A549 (cell line): ENCODE results near the gene ABCA3. TPM values are rescaled to one million over a fixed set of nuclear protein-coding genes. Genes with fewer than 3 reads are reported as not detected.
"Not testable (repeated sequence)": the region's sequence is repeated elsewhere in the genome, so short reads cannot be mapped to it uniquely, and the experiment has no call there.

Experiments used
- ATAC-seq, 2 experiments: fragments of 200-7000 bp in 1 of 2; fragments of >200 bp in 1 of 2; cut with Nextera tagmentation in 1 of 2; cut with Tn5 transposase in 1 of 2; 3 replicates each; pipeline versions ENCODE4 v1.8.0 to v1.9.1; 2018 to 2020; ENCODE audit warnings: mild to moderate bottlenecking in 1 of 2, moderate library complexity in 1 of 2
- CTCF ChIA-PET: fragments of 300-600 bp; sonication (Branson Sonifier 250); formaldehyde crosslinking; extraction: SDS; loops from one replicate; lab custom pipeline; 2021; ENCODE audit warnings: antibody characterized with exemption, inconsistent platforms; lab: Yijun Ruan, JAX
- POLR2A ChIA-PET: fragments of 350-600 bp; formaldehyde crosslinking; extraction: SDS; loops from one replicate; lab custom pipeline; 2021; ENCODE audit warnings: antibody characterized with exemption, inconsistent platforms; lab: Yijun Ruan, JAX
- DNase-seq, 2 experiments: peaks; one replicate each; pipeline versions ENCODE4 v3.0.0 to v3.0.0-alpha.2; 2011 to 2016; ENCODE audit warnings: low read depth in 1 of 2, low spot score in 1 of 2
- FAIRE-seq: peaks from 2 replicates; lab custom pipeline; 2011; peaks lifted over from hg19 to GRCh38; lab: Jason Lieb, UNC
- H3K27ac ChIP-seq, 2 experiments: fragments of >200 bp; sonication (Bioruptor Twin); formaldehyde crosslinking; 3 replicates each; pipeline ENCODE4 v1.5.1; 2016 to 2017
- H3K4me1 ChIP-seq: fragments of >200 bp; sonication (Bioruptor Twin); formaldehyde crosslinking; 3 replicates; pipeline ENCODE4 v1.6.1; 2016
- H3K4me2 ChIP-seq: fragments of >200 bp; sonication (Bioruptor Twin); formaldehyde crosslinking; 3 replicates; pipeline ENCODE4 v1.6.1; 2016
- H3K4me3 ChIP-seq: fragments of >200 bp; sonication (Bioruptor Twin); formaldehyde crosslinking; 3 replicates; pipeline ENCODE4 v1.5.1; 2016
- H3K9me3 ChIP-seq: fragments of >200 bp; sonication (Bioruptor Twin); formaldehyde crosslinking; 3 replicates; pipeline ENCODE4 v1.6.1; 2016
- BCL3 ChIP-seq: fragments of >200 bp; sonication (Bioruptor Twin); formaldehyde crosslinking; IDR thresholded peaks from 3 replicates; pipeline ENCODE4 v1.6.1; 2016
- CBX8 ChIP-seq: fragments of 200-600 bp; sonication (generic); IDR thresholded peaks from 2 replicates; pipeline ENCODE4 v1.6.1; 2016
- CEBPB ChIP-seq, 2 experiments: fragments of >200 bp in 1 of 2; sonication (Bioruptor Twin) in 1 of 2; formaldehyde crosslinking in 1 of 2; IDR thresholded peaks; 2 replicates each; pipeline ENCODE4 v1.6.1; 2012 to 2016
- CHD2 ChIP-seq: fragments of 150-350 bp; IDR thresholded peaks from 2 replicates; pipeline ENCODE4 v1.6.1; 2014; ENCODE audit warnings: low read length; ENCODE audit not compliant: partially characterized antibody
- E2F6 ChIP-seq: IDR thresholded peaks from 2 replicates; pipeline ENCODE4 v1.6.1; 2012; ENCODE audit warnings: low read depth, borderline replicate concordance
- ELK1 ChIP-seq: fragments of 150-350 bp; IDR thresholded peaks from 2 replicates; pipeline ENCODE4 v1.6.1; 2014; ENCODE audit warnings: low read depth, mild to moderate bottlenecking, low read length
- FOSB ChIP-seq: fragments of 250-450 bp; sonication (Bioruptor Pico); IDR thresholded peaks from 2 replicates; pipeline ENCODE4 v1.5.0; 2020; ENCODE audit warnings: mild to moderate bottlenecking, moderate library complexity
- GATA3 ChIP-seq: IDR thresholded peaks from 2 replicates; pipeline ENCODE4 v1.6.1; 2012; ENCODE audit warnings: borderline replicate concordance
- HDAC2 ChIP-seq: fragments of 200-600 bp; sonication (generic); IDR thresholded peaks from 2 replicates; pipeline ENCODE4 v1.6.1; 2016
- HES2 ChIP-seq: fragments of >200 bp; sonication (Bioruptor Twin); formaldehyde crosslinking; IDR thresholded peaks from 2 replicates; pipeline ENCODE4 v1.6.1; 2016
- HEYL ChIP-seq: fragments of 250-450 bp; sonication (Bioruptor Pico); IDR thresholded peaks from 2 replicates; pipeline ENCODE4 v1.8.0; 2021; ENCODE audit warnings: mild to moderate bottlenecking, moderate library complexity
- HMGXB4 ChIP-seq: fragments of 250-450 bp; sonication (Bioruptor Pico); IDR thresholded peaks from 2 replicates; pipeline ENCODE4 v1.5.0; 2021; ENCODE audit warnings: mild to moderate bottlenecking, moderate library complexity, borderline replicate concordance
- HOXB5 ChIP-seq: fragments of 250-450 bp; sonication (Bioruptor Pico); IDR thresholded peaks from 2 replicates; pipeline ENCODE4 v1.5.0; 2020; ENCODE audit warnings: mild to moderate bottlenecking, moderate library complexity
- JUN ChIP-seq, 2 experiments: fragments of >200 bp; sonication (Bioruptor Twin); formaldehyde crosslinking; IDR thresholded peaks; 2 replicates in 1 of 2; 3 replicates in 1 of 2; pipeline ENCODE4 v1.6.1; 2016 to 2017
- JUNB ChIP-seq: fragments of >200 bp; sonication (Bioruptor Twin); formaldehyde crosslinking; IDR thresholded peaks from 2 replicates; pipeline ENCODE4 v1.6.1; 2016
- KDM5A ChIP-seq: fragments of 200-600 bp; sonication (generic); IDR thresholded peaks from 2 replicates; pipeline ENCODE4 v1.6.1; 2016; ENCODE audit warnings: antibody characterized with exemption, mild to moderate bottlenecking
- MYC ChIP-seq: IDR thresholded peaks from 2 replicates; pipeline ENCODE4 v1.6.1; 2012; ENCODE audit warnings: mild to moderate bottlenecking, inconsistent platforms, low read length, improper control_type of control experiment, borderline replicate concordance
- NPAS2 ChIP-seq: fragments of 250-450 bp; sonication (Bioruptor Pico); IDR thresholded peaks from 2 replicates; pipeline ENCODE4 v1.8.0; 2022; ENCODE audit warnings: mild to moderate bottlenecking, moderate library complexity, borderline replicate concordance
- PBX3 ChIP-seq: IDR thresholded peaks from 2 replicates; pipeline ENCODE4 v1.6.1; 2012
- PHF8 ChIP-seq: fragments of 200-600 bp; sonication (generic); IDR thresholded peaks from 2 replicates; pipeline ENCODE4 v1.6.1; 2016; ENCODE audit warnings: low read depth, mild to moderate bottlenecking, antibody characterized with exemption, moderate library complexity, borderline replicate concordance
- POLR2A ChIP-seq: IDR thresholded peaks from 2 replicates; pipeline ENCODE4 v1.6.1; 2012; ENCODE audit warnings: mild to moderate bottlenecking, low read length
- POLR2AphosphoS2 ChIP-seq: conservative IDR thresholded peaks from 2 replicates; pipeline ENCODE4 v1.6.1; 2012; ENCODE audit warnings: low read length, improper control_type of control experiment, inconsistent platforms
- RARB ChIP-seq: fragments of 250-450 bp; sonication (Bioruptor Pico); IDR thresholded peaks from 2 replicates; pipeline ENCODE4 v1.8.0; 2021; ENCODE audit warnings: mild to moderate bottlenecking, moderate library complexity
- RFX5 ChIP-seq: fragments of 450-650 bp; IDR thresholded peaks from 2 replicates; pipeline ENCODE4 v1.7.1; 2014; ENCODE audit warnings: antibody characterized with exemption, mild to moderate bottlenecking, moderate library complexity
- RNF2 ChIP-seq: fragments of 200-600 bp; sonication (generic); IDR thresholded peaks from 2 replicates; pipeline ENCODE4 v1.6.1; 2016; ENCODE audit warnings: low read depth, mild to moderate bottlenecking, antibody characterized with exemption, moderate library complexity, borderline replicate concordance
- SMC3 ChIP-seq: fragments of >200 bp; sonication (Bioruptor Twin); formaldehyde crosslinking; IDR thresholded peaks from 3 replicates; pipeline ENCODE4 v1.6.1; 2018; ENCODE audit warnings: inconsistent platforms
- SREBF2 ChIP-seq: fragments of 450-650 bp; IDR thresholded peaks from 2 replicates; pipeline ENCODE4 v1.6.1; 2014; ENCODE audit warnings: mild to moderate bottlenecking, moderate library complexity
- TFCP2L1 ChIP-seq: fragments of 250-450 bp; sonication (Bioruptor Pico); IDR thresholded peaks from 2 replicates; pipeline ENCODE4 v1.5.0; 2021; ENCODE audit warnings: mild to moderate bottlenecking
- ZNF302 ChIP-seq: fragments of 250-450 bp; sonication (Bioruptor Pico); IDR thresholded peaks from 2 replicates; pipeline ENCODE4 v1.9.0; 2021; ENCODE audit warnings: inconsistent platforms, mild to moderate bottlenecking, moderate library complexity
- ZSCAN20 ChIP-seq: fragments of 250-450 bp; sonication (Bioruptor Pico); IDR thresholded peaks from 2 replicates; pipeline ENCODE4 v1.8.0; 2022; ENCODE audit warnings: mild to moderate bottlenecking, moderate library complexity
- WGBS: methylation state at CpG from one replicate; pipeline ENCODE4 v1.1.6; 2017; ENCODE audit errors: missing lambda C conversion rate; 5-methylcytosine and 5-hydroxymethylcytosine counted together
- polyA plus RNA-seq, 4 experiments: library from polyadenylated mRNA; depleted of rRNA in 3 of 4; stranded (reverse); fragments of >200 nt; fragmentation: RNase III in 1 of 4; extraction: RNeasy Plus Mini Kit Qiagen cat#74134 plus additional on column Dnase treatment in 1 of 4; gene quantifications; 2 replicates in 3 of 4; 3 replicates in 1 of 4; pipeline ENCODE4 v1.2.3, GENCODE V29; 2011 to 2017

Gene ABCA3
- polyA plus RNA-seq, 2 of the 4 experiments (the other 2 are of a cell fraction): 6.4 to 9.9 TPM

GRCh38 chr16:2267913-2268666, 72.4 kb downstream of the ABCA3 start, which contains the start of gene RNPS1 (continued):
- TF ChIP-seq MYC: peak; percentile 98
- no peak for TF ChIP-seq HES2
- peak; percentile 72; the same call in 1 of the 2 replicates for TF ChIP-seq RFX5
- TF ChIP-seq RARB (CRISPR knock-in tag): no peak
- TF ChIP-seq HOXB5: no peak; the same call in 1 of the 2 replicates
- peak; percentile 24; the same call in 1 of the 2 replicates for TF ChIP-seq KDM5A
- no peak for TF ChIP-seq ZNF302 (CRISPR knock-in tag)
- peak; percentile 95 for TF ChIP-seq BCL3
- no peak for TF ChIP-seq HDAC2
- no peak for TF ChIP-seq RNF2
- no peak for TF ChIP-seq SREBF2
- no peak for TF ChIP-seq CBX8
- TF ChIP-seq SMC3: no peak
- TF ChIP-seq JUNB: no peak
- no peak for TF ChIP-seq CHD2
- TF ChIP-seq ZSCAN20 (CRISPR knock-in tag): no peak
- TF ChIP-seq PBX3: peak; percentile 45; the same call in 1 of the 2 replicates
- TF ChIP-seq POLR2A: peak; percentile 66
- no peak for TF ChIP-seq FOSB
- TF ChIP-seq HEYL (CRISPR knock-in tag): no peak
- TF ChIP-seq ELK1: no peak
- TF ChIP-seq HMGXB4 (CRISPR knock-in tag): no peak
- 0 out of 2 replicates have a peak, but pooled peaks have one; percentile 59 for TF ChIP-seq TFCP2L1
- no peak for TF ChIP-seq NPAS2
- peak; percentile 91 for TF ChIP-seq E2F6
- TF ChIP-seq GATA3: peak; percentile 46; the same call in 1 of the 2 replicates
- peak in 1 of 2 experiments; percentile 52; a peak in 1 of 4 replicates for TF ChIP-seq CEBPB (IDR thresholded peaks at IDR 0.05)
- TF ChIP-seq POLR2AphosphoS2: no peak
- TF ChIP-seq JUN (IDR thresholded peaks at IDR 0.05): peak; percentile 91 to 99
- TF ChIP-seq PHF8: peak; percentile 97

GRCh38 chr16:2267505-2267912, 73.0 kb downstream of the ABCA3 start:
- Histone ChIP-seq H3K4me3 (peak overlapping the region; percentile 89), H3K4me1 (peaks cover 23% of the 10 kb centered on the region; the same call in 2 of the 3 replicates), H3K27ac (peak overlapping the region; percentile 98), H3K4me2 (peak overlapping the region; percentile 99)
- DNase-seq, CTCF ChIA-PET, H3K9me3 ChIP-seq, FAIRE-seq, POLR2A ChIA-PET: not testable (repeated sequence)
- WGBS: 3% methylated on average over 24 of the region's 54 CpGs
- peak; percentile 73 to 84 for ATAC-seq

GRCh38 chr16:2266887-2267286, 73.6 kb downstream of the ABCA3 start:
- FAIRE-seq, DNase-seq, POLR2A ChIA-PET, H3K9me3 ChIP-seq, ATAC-seq: not testable (repeated sequence)
- 0% methylated on average over 6 of the region's 12 CpGs for WGBS
- H3K27ac ChIP-seq: peak overlapping the region; percentile 98
- peaks cover 23% of the 10 kb centered on the region; the same call in 2 of the 3 replicates for H3K4me1 ChIP-seq
- H3K4me3 ChIP-seq: peak overlapping the region; percentile 89
- CTCF ChIA-PET: interaction anchor here (0.6 kb wide), 1 partner anchor 126 kb away, joined by 3 read pairs; no protein-coding TSS in a partner anchor
- H3K4me2 ChIP-seq: peak overlapping the region; percentile 99
